ENCODE results near the gene NKAIN1.
A peak's percentile ranks its signal among the peaks of the same experiment; 100 is the strongest.
"Not testable (repeated sequence)": the region's sequence is repeated elsewhere in the genome, so short reads cannot be mapped to it uniquely, and the experiment has no call there.

Gene NKAIN1

DNA sequence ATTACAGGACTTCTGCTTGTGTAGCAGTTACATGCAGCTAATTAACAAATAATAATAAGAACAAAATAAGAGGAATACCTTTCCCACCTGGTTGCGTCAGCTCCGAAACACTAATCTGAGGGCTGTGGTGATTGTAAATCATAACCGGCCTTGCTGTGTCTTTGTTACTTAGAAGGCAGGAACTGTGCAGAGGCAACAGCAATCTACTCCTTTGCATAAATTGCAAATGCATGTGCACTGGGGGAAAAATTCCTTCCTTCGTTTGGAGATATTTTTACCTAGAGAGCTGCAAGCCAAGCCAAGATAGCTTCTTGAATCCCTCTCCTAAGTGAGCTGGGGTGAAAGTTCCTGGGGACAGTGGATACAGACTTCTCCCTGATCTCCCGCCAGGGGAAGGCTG is 46.0 kb downstream of the NKAIN1 start:
- no peak for DNase-seq

DNA sequence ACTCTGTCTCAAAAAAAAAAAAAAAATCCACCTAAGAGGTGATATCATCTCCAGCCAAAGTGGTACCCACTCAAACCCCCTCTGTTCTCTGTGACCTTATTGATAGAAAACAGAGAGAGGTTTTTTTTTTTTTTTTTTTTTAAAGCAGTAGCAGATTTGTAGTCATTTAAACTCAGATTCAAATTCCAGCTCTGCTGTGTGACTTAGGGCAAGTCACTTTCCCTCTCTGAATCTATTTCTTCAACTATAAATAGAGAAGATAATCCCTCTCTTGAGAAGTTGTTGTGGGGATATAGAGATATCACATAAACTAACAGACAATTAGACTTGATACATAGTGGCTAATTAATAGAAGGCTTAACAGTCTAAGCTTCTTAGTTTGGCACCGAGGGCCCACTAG is 48.4 kb downstream of the NKAIN1 start:
- DNase-seq, result no peak

DNA sequence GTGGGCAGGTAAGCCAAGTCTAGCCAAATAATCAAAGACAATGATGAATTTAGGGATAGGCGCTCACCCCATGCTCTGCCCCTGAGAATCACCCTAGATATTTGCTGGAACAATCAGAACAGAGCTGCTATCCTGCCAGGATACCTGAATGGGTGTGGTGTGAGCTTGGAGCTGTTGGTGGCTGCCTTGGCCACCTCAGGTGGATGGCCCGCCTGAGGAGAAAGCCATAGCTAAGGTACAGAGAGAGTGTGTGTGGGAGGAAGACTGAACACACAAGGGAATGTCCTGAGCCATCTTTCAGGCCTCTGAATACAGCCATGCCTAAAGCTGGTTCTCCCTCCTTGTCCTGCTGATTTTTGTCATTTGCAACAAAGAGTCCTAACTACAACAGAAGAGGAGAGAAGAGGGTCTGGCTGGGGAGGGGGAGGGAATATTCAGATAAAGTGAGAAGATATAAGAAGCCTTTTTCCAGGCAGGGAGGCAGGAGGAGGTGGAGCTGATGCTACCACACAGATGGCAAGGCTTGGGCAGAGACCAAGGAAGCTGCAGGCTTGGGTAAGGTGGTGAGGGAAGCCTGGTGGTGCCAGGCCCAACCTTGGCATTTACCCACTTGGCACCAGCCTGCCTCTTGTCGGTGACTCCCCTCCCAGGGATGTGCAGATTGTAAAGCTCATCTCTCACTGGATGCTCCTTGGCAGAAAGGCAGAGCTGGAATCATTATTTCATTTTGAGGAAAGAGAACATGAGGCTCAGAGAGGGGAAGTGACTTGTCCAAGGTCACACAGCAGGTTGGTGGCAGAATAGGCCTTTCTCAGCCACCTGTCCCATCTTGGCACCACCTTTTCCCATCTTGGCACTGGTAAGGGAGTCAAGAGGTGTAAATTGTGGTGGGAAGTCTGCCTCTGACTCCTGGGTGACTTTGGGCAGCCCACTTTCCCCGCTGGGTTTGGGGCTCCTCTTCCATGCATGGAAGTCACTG is 49.7 kb downstream of the NKAIN1 start:
- DNase-seq, result no peak

DNA sequence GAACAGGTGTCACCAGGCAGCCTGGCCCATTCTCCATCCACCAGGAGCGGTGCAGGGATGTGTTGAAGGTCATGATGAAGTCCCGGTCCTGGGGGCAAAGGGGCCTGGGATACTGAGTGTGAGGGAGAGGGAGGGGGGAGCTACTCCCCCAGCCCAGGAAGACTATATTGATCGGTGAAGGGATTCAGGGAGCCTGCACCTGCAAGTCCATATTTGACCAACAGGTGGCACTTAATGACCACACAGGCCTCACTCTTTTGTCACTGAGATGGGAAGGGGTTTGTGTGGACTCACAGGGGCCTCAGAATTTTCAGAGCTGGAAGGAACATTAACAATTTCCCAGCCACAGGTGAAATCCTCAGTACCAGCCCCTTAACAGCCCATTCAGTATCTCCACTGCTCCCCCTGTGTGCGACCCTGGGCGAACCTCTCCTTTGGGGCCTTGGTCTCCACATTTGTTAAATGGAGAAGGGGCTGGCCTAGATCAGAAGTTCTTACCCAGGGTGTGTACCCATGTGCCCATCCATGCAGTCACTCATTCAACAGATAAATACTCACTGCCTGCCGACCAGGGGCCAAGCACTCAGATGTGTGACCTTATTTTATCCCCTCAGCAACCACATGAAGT is 55.6 kb downstream of the NKAIN1 start:
- DNase-seq, result peak; percentile 42

DNA sequence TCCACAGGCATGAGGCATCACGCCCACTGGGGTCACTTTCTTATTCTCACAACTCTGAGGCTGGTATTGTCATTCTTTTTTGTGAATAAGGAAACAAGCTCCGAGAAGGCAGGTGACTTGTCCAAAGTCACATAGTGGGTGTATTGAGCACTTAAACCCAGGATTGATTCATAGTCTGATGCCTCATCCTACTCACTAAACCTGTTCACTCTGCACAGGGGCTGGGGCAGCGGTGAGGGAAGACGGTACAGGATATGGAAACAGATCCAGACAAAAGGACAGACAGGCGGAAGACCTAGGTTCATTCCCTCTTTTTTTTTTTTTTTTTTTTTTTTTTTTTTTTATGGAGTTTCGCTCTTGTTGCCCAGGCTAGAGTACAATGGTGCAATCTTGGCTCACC is 56.6 kb downstream of the NKAIN1 start:
- no peak for DNase-seq

DNA sequence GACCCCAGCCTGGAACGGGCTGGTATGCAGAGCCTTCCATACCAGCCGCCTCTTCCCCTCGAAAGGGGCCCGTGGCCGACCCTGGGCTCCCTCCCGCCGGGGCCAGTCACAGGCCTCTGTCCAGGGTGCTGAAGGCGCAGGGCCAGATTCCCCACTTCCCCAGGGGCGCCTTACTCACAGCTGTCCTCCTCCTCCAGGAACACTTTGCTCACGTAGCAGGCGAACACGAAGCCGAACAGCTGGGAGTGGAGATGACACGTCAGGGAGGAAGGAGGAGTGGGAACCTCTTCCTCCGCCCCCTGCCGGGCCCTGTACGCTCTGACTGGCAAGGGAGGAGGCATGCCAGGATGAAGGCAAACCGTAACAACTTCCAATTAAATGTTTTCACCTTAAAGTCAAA is 57.3 kb downstream of the NKAIN1 start:
- peak; percentile 62 for DNase-seq

DNA sequence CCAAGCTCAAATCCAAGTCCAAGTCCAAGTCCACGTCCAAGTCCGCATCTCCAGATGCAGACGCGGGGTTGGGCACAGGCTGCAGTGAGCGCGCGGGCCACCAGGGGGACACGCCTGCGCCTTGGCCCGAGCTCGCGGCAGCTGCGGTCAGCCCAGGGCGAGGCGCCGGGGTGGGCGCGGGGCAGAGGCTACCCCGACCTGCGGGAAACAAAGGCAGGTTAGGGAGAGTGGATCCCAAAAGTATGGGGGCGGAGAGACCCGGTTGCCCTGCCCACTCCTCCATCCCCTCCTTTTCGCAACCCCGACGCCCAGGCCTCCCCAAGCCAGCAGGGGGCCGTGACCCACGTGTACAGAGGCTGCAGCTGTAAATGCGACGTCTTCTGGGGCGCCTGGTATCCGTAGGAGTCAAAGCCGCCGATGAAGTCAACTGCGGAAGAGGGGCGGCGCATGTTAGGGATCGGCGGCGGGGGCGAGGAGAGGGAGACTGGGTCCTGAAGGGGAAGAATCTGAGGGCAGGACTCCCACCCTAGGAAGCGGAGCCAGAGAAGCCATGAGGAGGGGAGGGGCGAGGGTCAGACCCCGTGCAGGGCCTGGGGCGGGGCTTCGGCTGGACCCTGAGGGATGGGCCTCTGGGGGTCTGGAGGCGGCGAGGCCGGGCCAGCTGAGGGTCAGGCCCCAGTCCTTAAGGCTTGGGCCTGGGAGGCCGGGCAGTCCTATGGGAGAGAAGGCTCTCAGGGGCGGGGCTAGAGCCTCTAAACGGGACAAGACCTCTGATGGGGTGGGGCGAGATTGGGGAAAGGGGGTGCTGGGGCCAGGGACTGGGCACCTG is 58.0 kb downstream of the NKAIN1 start:
- no peak for DNase-seq

DNA sequence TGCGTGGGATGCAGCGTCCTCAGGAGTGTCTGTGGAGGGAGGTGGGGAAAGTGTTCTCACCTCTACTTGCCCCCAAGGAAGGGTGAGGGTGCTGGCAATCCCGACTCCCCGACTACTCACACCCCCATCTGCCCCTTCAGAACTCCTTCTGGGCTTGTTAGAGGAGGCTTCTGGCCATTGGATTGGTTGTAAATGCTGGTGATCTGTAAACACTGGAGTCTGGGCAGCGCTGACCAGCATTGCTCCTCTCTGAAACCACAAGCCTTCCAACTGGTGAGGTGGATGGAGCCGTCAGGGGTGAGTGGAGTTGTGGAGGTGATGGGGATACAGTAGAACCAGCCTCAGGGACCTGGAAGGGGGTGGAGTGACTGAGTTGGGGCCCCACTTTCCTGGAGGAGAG is 59.3 kb downstream of the NKAIN1 start:
- no peak for DNase-seq

DNA sequence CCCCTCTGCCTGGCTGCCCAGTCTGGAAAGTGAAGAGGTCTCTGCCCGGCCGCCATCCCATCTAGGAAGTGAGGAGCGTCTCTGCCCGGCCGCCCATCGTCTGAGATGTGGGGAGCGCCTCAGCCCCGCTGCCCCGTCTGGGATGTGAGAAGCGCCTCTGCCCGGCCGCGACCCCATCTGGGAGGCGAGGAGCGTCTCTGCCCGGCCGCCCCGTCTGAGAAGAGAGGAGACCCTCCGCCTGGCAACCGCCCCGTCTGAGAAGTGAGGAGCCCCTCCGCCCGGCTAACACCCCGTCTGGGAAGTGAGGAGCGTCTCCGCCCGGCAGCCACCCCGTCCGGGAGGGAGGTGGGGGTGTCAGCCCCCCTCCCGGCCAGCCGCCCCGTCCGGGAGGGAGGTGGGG is 63.4 kb downstream of the NKAIN1 start:
- not testable (repeated sequence) for DNase-seq

DNA sequence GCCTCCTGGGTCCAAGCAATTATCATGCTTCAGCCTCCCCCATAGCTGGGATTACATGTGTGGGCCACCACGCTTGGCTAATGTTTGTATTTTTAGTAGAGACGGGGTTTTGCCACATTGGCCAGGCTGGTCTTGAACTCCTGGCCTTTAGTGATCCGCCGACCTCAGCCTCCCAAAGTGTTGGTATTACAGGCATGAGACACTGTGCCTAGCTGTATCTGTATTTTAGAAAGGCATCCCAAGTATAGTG is 69.3 kb downstream of the NKAIN1 start:
- DNase-seq, result no peak

DNA sequence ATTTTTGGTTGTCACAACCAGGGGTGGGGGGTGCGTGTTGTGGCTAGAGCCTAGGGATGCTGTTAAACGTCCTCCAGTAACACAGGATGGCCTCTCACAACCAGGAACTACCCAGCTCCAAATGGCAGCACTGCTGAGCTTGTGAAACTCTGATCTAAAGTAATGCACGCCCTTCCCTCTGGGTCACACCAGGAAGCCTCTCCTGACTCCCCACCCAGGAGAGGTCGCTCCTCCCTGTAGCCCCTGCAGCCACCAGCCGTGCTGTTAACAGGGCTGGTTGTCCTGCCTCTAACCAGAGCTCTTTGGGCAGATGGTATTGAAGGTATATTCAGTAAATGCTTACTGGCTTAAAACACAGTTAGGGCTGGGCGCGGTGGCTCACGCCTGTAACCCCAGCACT is 73.2 kb downstream of the NKAIN1 start:
- DNase-seq, result no peak

DNA sequence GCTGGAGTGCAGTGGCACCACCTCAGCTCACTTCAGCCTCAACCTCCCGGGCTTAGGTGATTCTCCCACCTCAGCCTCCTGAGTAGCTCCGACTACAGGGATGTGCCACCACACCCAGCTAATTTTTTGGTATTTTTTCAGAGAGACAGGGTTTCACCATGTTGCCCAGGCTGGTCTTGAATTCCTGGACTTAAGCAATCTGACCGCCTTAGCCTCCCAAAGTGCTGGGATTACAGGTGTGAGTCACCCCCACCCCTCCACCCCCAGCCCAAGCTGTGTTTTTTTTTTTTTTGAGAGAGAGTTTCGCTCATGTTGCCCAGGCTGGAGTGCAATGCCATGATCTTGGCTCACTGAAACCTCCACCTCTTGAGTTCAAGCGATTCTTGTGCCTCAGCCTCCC is 75.4 kb downstream of the NKAIN1 start:
- DNase-seq, result no peak

DNA sequence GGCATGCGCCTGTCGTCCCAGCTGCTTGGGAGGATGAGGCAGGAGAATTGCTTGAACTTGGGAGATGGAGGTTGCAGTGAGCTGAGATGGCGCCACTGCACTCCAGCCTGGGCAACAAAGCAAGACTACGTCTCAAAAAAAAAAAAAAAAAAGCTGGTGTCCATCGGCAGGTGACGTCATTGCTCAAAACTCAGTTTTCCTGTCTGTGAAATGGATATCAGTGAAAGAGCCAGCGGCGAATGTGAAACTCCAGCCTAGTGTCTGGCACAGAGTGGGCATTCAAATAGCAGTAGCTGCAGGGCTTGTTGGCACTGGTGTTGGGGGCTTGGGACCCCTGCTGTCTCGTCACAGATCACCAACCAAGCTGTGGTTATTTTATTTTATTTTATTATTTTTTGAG is 75.8 kb downstream of the NKAIN1 start:
- DNase-seq, result no peak

DNA sequence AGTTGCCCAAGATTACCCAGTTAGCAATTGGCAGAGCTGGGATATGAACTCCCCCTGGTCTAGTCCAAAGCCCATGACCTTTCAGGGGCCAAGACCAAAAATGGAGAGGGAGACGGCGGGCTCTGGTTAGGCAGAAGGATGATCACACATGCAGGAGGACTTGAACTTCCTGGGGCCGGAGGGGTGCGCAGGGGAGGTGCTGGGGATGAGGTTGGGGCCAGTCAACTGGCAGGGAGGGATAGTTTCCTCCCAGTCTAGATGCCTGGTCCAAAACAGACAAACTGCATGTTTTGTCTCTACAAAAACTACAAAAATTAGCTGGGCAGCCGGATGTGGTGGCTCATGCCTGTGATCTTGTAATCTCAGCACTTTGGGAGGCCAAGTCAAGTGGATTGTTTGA is 78.1 kb downstream of the NKAIN1 start:
- DNase-seq, result no peak

DNA sequence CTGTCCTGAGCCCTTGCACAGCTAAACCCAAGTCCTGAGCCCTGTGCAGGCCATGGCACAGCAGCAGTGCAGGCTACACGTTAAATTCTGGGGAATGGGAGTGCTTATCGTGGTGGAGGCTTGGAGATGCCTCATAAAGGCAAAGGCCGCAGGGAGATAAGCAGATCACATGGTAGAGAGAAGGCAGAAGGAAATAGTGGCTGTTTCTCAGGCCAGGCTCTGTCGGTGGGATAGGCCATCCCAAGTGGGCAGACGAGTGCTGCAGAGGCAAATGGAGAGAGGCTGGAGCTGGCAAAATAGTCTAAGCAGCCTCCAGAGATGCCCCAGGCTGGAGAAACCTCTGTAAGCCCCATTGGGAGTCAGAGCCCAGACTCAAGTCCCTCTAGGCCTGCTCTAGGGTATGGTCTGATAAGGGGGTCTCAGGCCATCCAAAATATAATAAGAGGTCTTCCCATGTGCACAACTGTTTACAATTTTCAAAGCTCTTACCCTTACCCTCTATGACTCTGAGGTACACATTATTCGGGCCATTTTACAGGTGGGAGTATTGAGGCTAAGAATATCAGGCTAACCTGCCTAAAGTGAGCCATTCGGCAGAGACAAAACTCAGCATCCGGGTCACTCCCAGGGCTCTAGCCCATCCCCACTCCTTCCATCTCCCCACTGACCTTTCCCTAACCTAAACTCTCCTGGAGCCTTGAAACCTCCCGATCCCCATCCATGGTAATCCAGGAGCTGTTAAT is 79.6 kb downstream of the NKAIN1 start:
- DNase-seq, result no peak

DNA sequence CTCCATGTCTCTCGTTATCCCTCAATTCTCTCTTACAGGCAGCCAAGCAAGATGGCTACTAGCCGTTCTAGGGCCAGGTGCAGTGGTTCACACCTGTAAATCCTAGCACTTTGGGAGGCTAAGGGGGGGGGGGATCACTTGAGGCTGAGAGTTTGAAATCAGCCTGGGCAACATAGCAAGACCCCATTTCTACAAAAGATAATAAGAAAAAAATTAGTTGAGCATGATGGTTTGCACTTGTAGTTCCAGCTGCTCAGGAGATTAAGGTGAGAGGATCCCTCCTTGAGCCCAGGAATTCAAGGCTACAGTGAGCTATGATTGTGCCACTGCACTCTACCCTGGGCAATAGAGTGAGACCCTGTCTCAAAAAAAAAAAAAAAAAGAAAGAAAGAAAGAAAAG is 80.4 kb downstream of the NKAIN1 start:
- no peak for DNase-seq

DNA sequence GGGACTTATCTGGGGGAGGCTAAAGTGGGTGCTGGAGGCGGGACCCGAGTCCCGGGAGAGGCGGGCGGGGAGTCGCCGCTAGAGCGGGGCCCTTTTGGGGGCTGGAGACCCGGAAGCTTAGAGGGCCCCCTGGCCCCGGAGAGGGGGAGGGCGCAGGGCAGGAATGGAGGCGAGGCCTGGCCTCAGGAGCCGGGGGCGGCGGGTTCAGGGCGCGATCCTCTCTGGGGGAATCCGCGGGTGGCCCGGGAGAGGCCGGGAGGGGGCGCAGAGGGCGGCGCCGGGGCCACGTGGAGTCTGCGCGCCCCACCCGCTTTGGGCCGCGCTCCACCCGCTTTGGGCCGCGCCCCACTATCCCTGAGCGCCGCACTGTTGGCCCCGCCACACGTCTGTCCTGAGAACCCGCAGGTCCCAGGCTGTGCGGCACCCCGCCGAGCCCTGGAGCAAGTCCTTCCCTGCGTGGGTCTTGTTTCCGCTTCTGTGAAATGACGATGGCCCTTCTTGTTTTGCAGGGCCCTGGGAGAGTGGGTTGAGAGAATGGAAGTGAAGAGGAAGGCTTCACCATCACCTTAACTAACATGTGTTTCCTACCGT is 84.4 kb downstream of the NKAIN1 start:
- DNase-seq, result peak; percentile 74

DNA sequence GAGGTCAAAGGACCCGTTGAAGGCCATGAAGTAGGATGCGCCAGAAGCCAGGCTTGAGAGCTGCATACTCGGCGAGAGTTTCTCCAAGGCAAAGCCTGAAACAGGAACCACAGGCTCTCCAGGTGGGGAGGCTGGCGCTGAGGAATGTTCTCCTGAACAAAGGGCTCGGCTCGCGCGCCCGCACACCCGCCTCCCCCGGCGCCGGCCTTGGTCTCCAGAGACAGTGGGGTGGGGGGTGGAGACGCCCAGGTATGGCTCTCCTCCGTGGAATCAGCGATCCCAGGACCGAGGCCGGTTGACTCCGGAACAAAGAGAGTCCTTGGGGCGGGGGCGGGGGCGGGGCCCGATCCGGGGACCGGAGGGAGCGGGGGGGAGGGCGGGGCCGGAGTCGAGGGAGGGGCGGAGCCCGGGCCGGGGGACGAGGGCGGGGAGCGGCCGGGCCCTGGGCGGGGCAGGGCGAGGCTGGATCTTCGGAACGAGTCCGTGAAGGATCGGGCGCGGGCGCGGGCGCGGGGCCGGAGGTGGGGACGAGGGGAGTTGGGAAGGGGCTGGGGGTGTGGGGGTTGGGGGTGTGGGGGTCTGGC is 85.0 kb downstream of the NKAIN1 start:
- DNase-seq, result peak; percentile 96

DNA sequence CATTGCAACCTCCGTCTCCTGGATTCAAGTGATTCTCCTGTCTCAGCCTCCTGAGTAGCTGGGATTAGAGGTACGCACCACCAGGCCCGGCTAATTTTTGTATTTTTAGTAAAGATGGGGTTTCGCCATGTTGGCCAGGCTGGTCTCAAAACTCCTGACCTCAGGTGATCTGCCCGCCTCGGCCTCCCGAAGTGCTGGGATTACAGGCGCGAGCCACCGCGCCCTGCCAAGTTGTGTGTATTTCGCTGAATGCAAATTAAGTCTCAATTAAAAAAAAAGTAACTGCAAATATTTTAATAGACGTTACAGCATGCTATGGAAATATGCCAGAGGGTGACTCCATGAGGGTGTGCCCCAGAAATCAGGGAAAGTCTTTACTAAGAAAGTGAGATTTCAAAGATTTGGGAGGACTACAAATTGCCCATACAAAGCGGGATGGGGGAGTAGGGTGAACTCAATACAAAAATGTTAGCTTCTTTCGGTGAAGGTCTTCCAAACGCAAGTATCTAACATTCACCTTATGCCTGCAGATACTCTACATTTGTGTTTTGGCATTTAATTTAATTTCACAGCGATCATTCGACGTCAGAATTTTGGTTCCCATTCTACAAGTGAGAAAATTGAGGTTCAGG is 85.6 kb downstream of the NKAIN1 start:
- DNase-seq, result no peak

DNA sequence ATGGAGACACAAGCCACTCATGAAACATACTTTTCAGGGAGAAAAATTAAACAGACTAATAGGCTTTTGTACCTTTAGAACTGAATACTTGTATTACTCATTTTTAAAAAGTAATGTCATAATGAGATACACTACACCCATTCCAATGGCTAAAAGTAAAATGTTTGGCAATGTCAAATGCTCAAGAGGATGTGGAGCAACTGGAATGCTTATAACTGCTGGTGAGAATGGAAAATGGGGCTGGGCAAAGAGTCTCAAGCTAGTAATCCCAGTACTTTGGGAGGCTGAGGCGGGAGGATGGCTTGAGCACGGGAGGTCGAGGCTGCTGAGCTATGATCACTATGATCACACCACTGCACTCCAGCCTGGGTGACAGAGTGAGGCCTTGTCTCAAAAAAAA is 86.3 kb downstream of the NKAIN1 start:
- no peak for DNase-seq

DNA sequence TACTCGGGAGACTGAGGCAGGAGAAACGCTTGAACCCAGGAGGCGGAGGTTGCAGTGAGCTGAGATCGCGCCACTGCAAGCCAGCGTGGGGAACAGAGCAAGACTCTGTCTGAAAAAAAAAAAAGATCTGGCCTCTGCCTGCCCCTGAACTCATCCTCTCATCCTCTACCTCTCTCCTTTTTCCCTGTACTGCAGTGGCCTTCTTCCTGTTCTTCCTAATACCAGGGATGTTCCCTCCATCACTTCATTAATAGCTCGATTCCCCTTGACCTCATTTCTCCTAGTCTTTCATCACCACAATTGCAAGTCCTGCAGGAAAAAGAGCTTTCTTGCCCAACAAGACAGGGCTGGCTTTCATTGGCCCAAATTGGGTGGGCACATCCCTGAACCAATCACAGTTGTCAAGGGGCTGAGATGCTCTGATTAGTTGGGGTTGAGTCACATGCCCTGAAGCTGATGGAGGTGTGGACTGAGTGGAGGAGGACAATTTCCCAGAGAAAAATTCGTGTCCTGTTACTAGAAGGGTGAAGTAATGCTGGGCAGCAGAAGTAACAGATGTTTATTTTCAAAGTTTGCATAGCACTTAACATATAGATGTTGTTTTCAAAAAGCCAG is 87.4 kb downstream of the NKAIN1 start:
- no peak for DNase-seq

Measured in NCI-H2171 (cell line).